Coronary artery (tissue), 2 donors: Measurements from ENCODE around the gene C1orf141.

ENCODE experiments used
- DNase-seq: peaks from one replicate; pipeline ENCODE4 v3.0.0-alpha.2; 2017; ENCODE audit warnings: low spot score
- H3K27ac ChIP-seq, 2 donors: fragments of 200-600 bp; sonication (generic); one replicate each; pipeline ENCODE4 v1.5.1; 2016 to 2019
- H3K4me3 ChIP-seq: fragments of 200-600 bp; sonication (generic); 2 replicates; pipeline ENCODE4 v1.5.1; 2016; ENCODE audit warnings: mild to moderate bottlenecking, moderate library complexity
- CTCF ChIP-seq: fragments of 200-600 bp; sonication (generic); IDR thresholded peaks from one replicate; pipeline ENCODE4 v1.5.1; 2019; ENCODE audit warnings: antibody characterized with exemption

Gene C1orf141

GRCh38 chr1:67097305-67097704 lies 37.5 kb downstream of the C1orf141 start:
- no peak for DNase-seq
- H3K27ac ChIP-seq = no peak overlapping the region
- no peak for TF ChIP-seq CTCF
- no peak overlapping the region for H3K4me3 ChIP-seq

GRCh38 chr1:67094191-67094590 lies 40.6 kb downstream of the C1orf141 start:
- no peak for DNase-seq
- Histone ChIP-seq H3K27ac (no peak overlapping the region), H3K4me3 (no peak overlapping the region)
- no peak for TF ChIP-seq CTCF

GRCh38 chr1:67089685-67090208 lies 45.0 kb downstream of the C1orf141 start:
- DNase-seq = no peak
- H3K4me3 ChIP-seq = no peak overlapping the region
- no peak overlapping the region for H3K27ac ChIP-seq
- TF ChIP-seq CTCF = no peak

- DNase-seq = no peak
Measured at GRCh38 chr1:67088440-67088839, 46.3 kb downstream of the C1orf141 start.

GRCh38 chr1:67085326-67085725 lies 49.4 kb downstream of the C1orf141 start:
- Histone ChIP-seq H3K4me3 (no peak overlapping the region), H3K27ac (no peak overlapping the region)

More at GRCh38 chr1:67088440-67088839, 46.3 kb downstream of the C1orf141 start:
- no peak for TF ChIP-seq CTCF
- Histone ChIP-seq H3K27ac (no peak overlapping the region), H3K4me3 (no peak overlapping the region)

GRCh38 chr1:67084765-67085318 lies 49.9 kb downstream of the C1orf141 start:
- Histone ChIP-seq H3K4me3 (no peak overlapping the region), H3K27ac (no peak overlapping the region)
- DNase-seq = no peak
- no peak for TF ChIP-seq CTCF

More at GRCh38 chr1:67085326-67085725, 49.4 kb downstream of the C1orf141 start:
- no peak for DNase-seq
- TF ChIP-seq CTCF = no peak

GRCh38 chr1:67078291-67078690 lies 56.5 kb downstream of the C1orf141 start:
- Histone ChIP-seq H3K27ac (no peak overlapping the region), H3K4me3 (no peak overlapping the region)
- DNase-seq = no peak
- TF ChIP-seq CTCF = no peak
